HepG2 (cell line): Measurements from ENCODE around the gene ACSM2B. TPM values are rescaled to one million over a fixed set of nuclear protein-coding genes. Genes with fewer than 3 reads are reported as not detected.

ENCODE experiments used
- ARID5B ChIP-seq: IDR thresholded peaks from 2 replicates; pipeline ENCODE4 v1.4.0; 2020; ENCODE audit warnings: mild to moderate bottlenecking, missing genetic modification reagents
- CREM ChIP-seq, 2 experiments: sonication (generic) in 1 of 2; formaldehyde crosslinking in 1 of 2; IDR thresholded peaks; 2 replicates each; pipeline versions ENCODE4 v1.4.0 to v1.6.1; 2016 to 2020; ENCODE audit warnings: antibody characterized with exemption in 1 of 2, mild to moderate bottlenecking in 1 of 2, missing genetic modification reagents in 1 of 2
- CTCF ChIP-seq: sonication (generic); formaldehyde crosslinking; IDR thresholded peaks from 2 replicates; pipeline ENCODE4 v1.5.0; 2020; ENCODE audit warnings: mild to moderate bottlenecking, missing genetic modification reagents, moderate library complexity
- IKZF5 ChIP-seq: IDR thresholded peaks from 2 replicates; pipeline ENCODE4 v1.6.1; 2018; ENCODE audit warnings: missing genetic modification reagents, mild to moderate bottlenecking, missing compliant biosample characterization
- LRRFIP1 ChIP-seq: sonication (generic); formaldehyde crosslinking; conservative IDR thresholded peaks from 2 replicates; pipeline ENCODE4 v1.4.0; 2020; ENCODE audit warnings: missing genetic modification reagents
- MTERF4 ChIP-seq: sonication (generic); formaldehyde crosslinking; IDR thresholded peaks from 2 replicates; pipeline ENCODE4 v1.8.0; 2023; ENCODE audit warnings: mild to moderate bottlenecking, missing genetic modification reagents
- MXD4 ChIP-seq: IDR thresholded peaks from 2 replicates; pipeline ENCODE4 v1.6.1; 2016; ENCODE audit warnings: mild to moderate bottlenecking, missing biosample characterization, missing genetic modification reagents
- PBX3 ChIP-seq: sonication (generic); formaldehyde crosslinking; IDR thresholded peaks from 2 replicates; pipeline ENCODE4 v1.8.1; 2023; ENCODE audit warnings: missing genetic modification reagents, inconsistent platforms, borderline replicate concordance
- PHB2 ChIP-seq: fragments of 450-650 bp; IDR thresholded peaks from 2 replicates; pipeline ENCODE4 v1.6.1; 2018; ENCODE audit not compliant: partially characterized antibody
- ZFP36L2 ChIP-seq: sonication (generic); formaldehyde crosslinking; IDR thresholded peaks from 2 replicates; pipeline ENCODE4 v1.4.0; 2020; ENCODE audit warnings: missing genetic modification reagents
- ZNF12 ChIP-seq: sonication (generic); formaldehyde crosslinking; IDR thresholded peaks from 2 replicates; pipeline ENCODE4 v1.5.0; 2020; ENCODE audit warnings: missing genetic modification reagents
- ZNF335 ChIP-seq: sonication (generic); formaldehyde crosslinking; IDR thresholded peaks from 2 replicates; pipeline ENCODE4 v1.4.0; 2020; ENCODE audit warnings: missing genetic modification reagents
- ZNF746 ChIP-seq: sonication (generic); formaldehyde crosslinking; IDR thresholded peaks from 2 replicates; pipeline ENCODE4 v1.8.0; 2022; ENCODE audit warnings: mild to moderate bottlenecking, missing genetic modification reagents
- ZNF772 ChIP-seq: sonication (generic); formaldehyde crosslinking; IDR thresholded peaks from 2 replicates; pipeline ENCODE4 v1.5.0; 2020; ENCODE audit warnings: mild to moderate bottlenecking, missing genetic modification reagents
- ZSCAN21 ChIP-seq: sonication (generic); formaldehyde crosslinking; IDR thresholded peaks from 2 replicates; pipeline ENCODE4 v1.8.0; 2022; ENCODE audit warnings: mild to moderate bottlenecking, missing genetic modification reagents, moderate library complexity, borderline replicate concordance
- polyA plus RNA-seq, 8 experiments: library from polyadenylated mRNA; depleted of rRNA in 3 of 8; stranded (reverse) in 7 of 8; unstranded in 1 of 8; fragments of >200 nt; fragmentation: Illumina TruSeq in 4 of 8; extraction: Trizol in 4 of 8; gene quantifications; 2 replicates each; pipeline versions ENCODE4 v1.2.1 to v1.2.3, GENCODE V29; 2011 to 2016; ENCODE audit warnings: low read depth in 4 of 8, missing spikeins in 1 of 8, mixed read lengths in 1 of 8; ENCODE audit not compliant: insufficient read depth in 1 of 8
- total RNA-seq, 5 experiments: library from RNA; depleted of rRNA; stranded (reverse); fragments of >200 nt; fragmentation: Illumina TruSeq; extraction: Trizol; gene quantifications; 2 replicates each; pipeline ENCODE4 v1.2.3, GENCODE V29; 2016; ENCODE audit warnings: low read depth in 1 of 5

The ACSM2B gene
- total and polyA plus RNA-seq, 2 of the 13 experiments (the other 11 are each of a cell fraction or from before 2014, with no cell fraction given), result 22.9 to 34.0 TPM

GRCh38 chr16:20598832-20599469 lies 22.8 kb upstream of the ACSM2B start (continued):
- TF ChIP-seq MTERF4 (CRISPR knock-in tag) (peak; percentile 82; the same call in 1 of the 2 replicates), ZFP36L2 (peak; percentile 82; the same call in 1 of the 2 replicates), CREM (IDR thresholded peaks at IDR 0.05) (peak; percentile 89), CREM (CRISPR knock-in tag; IDR thresholded peaks at IDR 0.05) (no peak), IKZF5 (CRISPR knock-in tag) (peak; percentile 99), ZSCAN21 (CRISPR knock-in tag) (no peak), PHB2 (no peak), ARID5B (CRISPR knock-in tag) (peak; percentile 100), CTCF (0 out of 2 replicates have a peak, but pooled peaks have one; percentile 7), LRRFIP1 (no peak), MXD4 (CRISPR knock-in tag) (peak; percentile 34; the same call in 1 of the 2 replicates), ZNF746 (peak; percentile 84), ZNF335 (CRISPR knock-in tag) (peak; percentile 72), ZNF772 (CRISPR knock-in tag) (peak; percentile 96), PBX3 (CRISPR knock-in tag) (0 out of 2 replicates have a peak, but pooled peaks have one; percentile 82), ZNF12 (peak; percentile 67)
